Fibroblast of lung (primary cell): ENCODE measurements around the gene ELAVL2.

Experiments used
- EZH2 ChIP-seq: IDR thresholded peaks from 2 replicates; pipeline ENCODE4 v1.5.1; 2012; ENCODE audit warnings: low read length, control low read depth, mild to moderate bottlenecking; ENCODE audit errors: missing control alignments
- TF ChIP-seq, protein P1 (sequence below), 2 donors: IDR thresholded peaks in 1 of 2; conservative IDR thresholded peaks in 1 of 2; 1 replicate in 1 of 2; 2 replicates in 1 of 2; pipeline ENCODE4 v1.5.1; 2011 to 2012; ENCODE audit warnings: low read length in 2 of 2, control low read depth in 1 of 2, inconsistent platforms in 1 of 2, low read depth in 1 of 2, mild to moderate bottlenecking in 1 of 2

DNA sequence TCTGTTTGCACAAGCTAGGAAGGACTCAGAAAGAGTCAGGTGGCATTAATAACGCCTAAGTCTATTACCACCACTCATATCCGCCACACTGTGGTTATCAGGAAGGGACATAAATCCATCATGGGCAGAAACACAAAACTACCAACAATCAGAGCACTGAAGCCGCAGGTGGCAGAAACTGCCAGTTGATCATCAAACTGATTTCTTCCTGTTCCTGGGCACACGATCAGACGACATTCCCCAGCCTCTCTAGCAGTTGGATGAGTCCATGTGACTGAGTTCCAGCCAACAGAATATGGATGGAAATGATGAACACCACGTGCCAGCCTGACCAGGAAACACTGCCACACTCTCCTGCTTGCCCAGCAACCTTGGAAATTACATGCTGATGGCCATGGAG lies 181.7 kb downstream of the ELAVL2 start:
- TF ChIP-seq, protein P1, sequence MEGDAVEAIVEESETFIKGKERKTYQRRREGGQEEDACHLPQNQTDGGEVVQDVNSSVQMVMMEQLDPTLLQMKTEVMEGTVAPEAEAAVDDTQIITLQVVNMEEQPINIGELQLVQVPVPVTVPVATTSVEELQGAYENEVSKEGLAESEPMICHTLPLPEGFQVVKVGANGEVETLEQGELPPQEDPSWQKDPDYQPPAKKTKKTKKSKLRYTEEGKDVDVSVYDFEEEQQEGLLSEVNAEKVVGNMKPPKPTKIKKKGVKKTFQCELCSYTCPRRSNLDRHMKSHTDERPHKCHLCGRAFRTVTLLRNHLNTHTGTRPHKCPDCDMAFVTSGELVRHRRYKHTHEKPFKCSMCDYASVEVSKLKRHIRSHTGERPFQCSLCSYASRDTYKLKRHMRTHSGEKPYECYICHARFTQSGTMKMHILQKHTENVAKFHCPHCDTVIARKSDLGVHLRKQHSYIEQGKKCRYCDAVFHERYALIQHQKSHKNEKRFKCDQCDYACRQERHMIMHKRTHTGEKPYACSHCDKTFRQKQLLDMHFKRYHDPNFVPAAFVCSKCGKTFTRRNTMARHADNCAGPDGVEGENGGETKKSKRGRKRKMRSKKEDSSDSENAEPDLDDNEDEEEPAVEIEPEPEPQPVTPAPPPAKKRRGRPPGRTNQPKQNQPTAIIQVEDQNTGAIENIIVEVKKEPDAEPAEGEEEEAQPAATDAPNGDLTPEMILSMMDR (conservative IDR thresholded peaks at IDR 0.05 in 1 of 2, IDR thresholded peaks at IDR 0.05 in 1 of 2; ENCODE audit: low read depth in 1 of 2, low read length in 2 of 2), result no peak
- no peak for TF ChIP-seq EZH2
